GM23338 (cell line): ENCODE data around the gene EXOC1L. TPM values are rescaled to one million over a fixed set of nuclear protein-coding genes. Genes with fewer than 3 reads are reported as not detected.

Experiments used
- polyA plus RNA-seq: library from polyadenylated mRNA; unstranded; fragments of >200 nt; fragmentation: Nextera tagmentation; extraction: Ambion mirVana; gene quantifications from 2 replicates; pipeline ENCODE4 v1.2.1, GENCODE V29; 2016
- small RNA-seq: library from RNA; depleted of rRNA; stranded (forward); fragments of <200 nt; gene quantifications from one replicate; pipeline ENCODE3, GENCODE V24; 2014; ENCODE audit warnings: low replicate concordance
- total RNA-seq: library from RNA; depleted of rRNA; stranded (reverse); fragments of >200 nt; shearing (Covaris generic); gene quantifications from 2 replicates; pipeline ENCODE4 v1.2.3, GENCODE V29; 2014; rRNA removed
- TF ChIP-seq, protein P1 (sequence below): IDR thresholded peaks from one replicate; pipeline ENCODE4 v1.6.1; 2018; ENCODE audit warnings: antibody characterized with exemption; ENCODE audit not compliant: unreplicated experiment

The EXOC1L gene
- total and polyA plus RNA-seq, 2 experiments from 2014 or later: not detected

DNA sequence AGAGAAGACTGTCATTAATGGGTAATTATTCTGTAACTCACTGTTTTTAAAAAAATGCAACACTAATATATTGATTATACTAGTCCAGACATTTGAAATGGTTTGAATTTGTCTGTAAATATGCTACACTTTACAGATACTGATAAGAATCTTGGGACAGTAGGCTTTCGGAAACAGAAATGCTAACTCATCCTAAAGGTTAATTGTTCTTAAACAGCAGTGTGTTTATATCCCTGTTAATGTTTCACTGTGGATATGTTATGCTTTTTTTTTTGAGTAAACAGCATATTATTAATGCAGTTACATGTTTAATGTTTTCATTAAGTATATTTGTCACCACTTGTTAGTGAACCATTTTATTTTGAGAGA lies 65.2 kb downstream of the EXOC1L start (continued):
- TF ChIP-seq, protein P1, sequence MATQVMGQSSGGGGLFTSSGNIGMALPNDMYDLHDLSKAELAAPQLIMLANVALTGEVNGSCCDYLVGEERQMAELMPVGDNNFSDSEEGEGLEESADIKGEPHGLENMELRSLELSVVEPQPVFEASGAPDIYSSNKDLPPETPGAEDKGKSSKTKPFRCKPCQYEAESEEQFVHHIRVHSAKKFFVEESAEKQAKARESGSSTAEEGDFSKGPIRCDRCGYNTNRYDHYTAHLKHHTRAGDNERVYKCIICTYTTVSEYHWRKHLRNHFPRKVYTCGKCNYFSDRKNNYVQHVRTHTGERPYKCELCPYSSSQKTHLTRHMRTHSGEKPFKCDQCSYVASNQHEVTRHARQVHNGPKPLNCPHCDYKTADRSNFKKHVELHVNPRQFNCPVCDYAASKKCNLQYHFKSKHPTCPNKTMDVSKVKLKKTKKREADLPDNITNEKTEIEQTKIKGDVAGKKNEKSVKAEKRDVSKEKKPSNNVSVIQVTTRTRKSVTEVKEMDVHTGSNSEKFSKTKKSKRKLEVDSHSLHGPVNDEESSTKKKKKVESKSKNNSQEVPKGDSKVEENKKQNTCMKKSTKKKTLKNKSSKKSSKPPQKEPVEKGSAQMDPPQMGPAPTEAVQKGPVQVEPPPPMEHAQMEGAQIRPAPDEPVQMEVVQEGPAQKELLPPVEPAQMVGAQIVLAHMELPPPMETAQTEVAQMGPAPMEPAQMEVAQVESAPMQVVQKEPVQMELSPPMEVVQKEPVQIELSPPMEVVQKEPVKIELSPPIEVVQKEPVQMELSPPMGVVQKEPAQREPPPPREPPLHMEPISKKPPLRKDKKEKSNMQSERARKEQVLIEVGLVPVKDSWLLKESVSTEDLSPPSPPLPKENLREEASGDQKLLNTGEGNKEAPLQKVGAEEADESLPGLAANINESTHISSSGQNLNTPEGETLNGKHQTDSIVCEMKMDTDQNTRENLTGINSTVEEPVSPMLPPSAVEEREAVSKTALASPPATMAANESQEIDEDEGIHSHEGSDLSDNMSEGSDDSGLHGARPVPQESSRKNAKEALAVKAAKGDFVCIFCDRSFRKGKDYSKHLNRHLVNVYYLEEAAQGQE: no peak

Small RNAs within 50 kb of the gene (small RNA-seq; reads per million reads assigned to genes)
- gene RNU6-276P: not detected
- gene RNU6-652P: not detected

Other genes starting within 250 kb of the EXOC1L start
- gene PDCL2, start 227.5 kb upstream of the EXOC1L start, total RNA-seq: 0.35 TPM in 1 of 2 replicates, not detected in the other
- 1.9 and 2.1 TPM in 2 replicates for gene PDCL2, start 227.5 kb upstream of the EXOC1L start, polyA plus RNA-seq
- gene NMU, start 183.5 kb upstream of the EXOC1L start, total RNA-seq: 40.2 and 47.5 TPM in 2 replicates
- gene NMU, start 183.5 kb upstream of the EXOC1L start, polyA plus RNA-seq: 96.3 and 102 TPM in 2 replicates
- gene EXOC1, start 33.9 kb downstream of the EXOC1L start, total RNA-seq: 22.2 and 30.3 TPM in 2 replicates
- 11.1 and 13.4 TPM in 2 replicates for gene EXOC1, start 33.9 kb downstream of the EXOC1L start, polyA plus RNA-seq
- 13.6 and 15.7 TPM in 2 replicates for gene CEP135, start 129.2 kb downstream of the EXOC1L start, total RNA-seq
- 8.3 and 11.8 TPM in 2 replicates for gene CEP135, start 129.2 kb downstream of the EXOC1L start, polyA plus RNA-seq